ENCODE data around the gene CLSTN1.

The CLSTN1 gene

GRCh38 chr1:9680091-9680490 lies 143.7 kb downstream of the CLSTN1 start:
- H4K20me1 ChIP-seq (ENCODE audit: insufficient read depth, low read length) = peaks cover 78% of the 10 kb centered on the region
- TF ChIP-seq EZH2 (IDR thresholded peaks at IDR 0.05; ENCODE audit: borderline replicate concordance, low read depth, low read length, severe bottlenecking) = no peak
- TF ChIP-seq CTCF (IDR thresholded peaks at IDR 0.05; ENCODE audit: borderline replicate concordance, extremely low read depth, low read length, poor library complexity, severe bottlenecking) = no peak
- ATAC-seq (ENCODE audit: insufficient read depth, low read depth) (no peak), DNase-seq (no peak)
- H3K27ac ChIP-seq (ENCODE audit: low read length) = no peak overlapping the region
- H2AFZ ChIP-seq (ENCODE audit: low read depth, low read length) = no peak overlapping the region
- H3K79me2 ChIP-seq (ENCODE audit: insufficient read depth, low read length) = peaks cover 96% of the 10 kb centered on the region
- no peaks in the 10 kb centered on the region for H3K4me1 ChIP-seq (ENCODE audit: insufficient read depth, low read length)
- H3K4me2 ChIP-seq (ENCODE audit: insufficient read depth, low read length) = no peak overlapping the region
- no peaks in the 10 kb centered on the region for H3K9me3 ChIP-seq (ENCODE audit: insufficient read depth, low read length, severe bottlenecking)
- H3K36me3 ChIP-seq (ENCODE audit: insufficient read depth, low read length) = peaks cover 43% of the 10 kb centered on the region
- H3K9ac ChIP-seq (ENCODE audit: low read depth, low read length) = no peak overlapping the region
- no peaks in the 10 kb centered on the region for H3K27me3 ChIP-seq (ENCODE audit: insufficient read depth, low read length, poor library complexity)
- no peak overlapping the region for H3K4me3 ChIP-seq (ENCODE audit: low read depth in 1 of 2, low read length in 2 of 2)
